GM13976 (cell line): ENCODE data around the gene SH3BP4.

Experiments used
- DNase-seq: peaks from one replicate; pipeline ENCODE4 v3.0.0; 2012; ENCODE audit warnings: low spot score
- CTCF ChIP-seq: IDR thresholded peaks from 2 replicates; pipeline ENCODE4 v1.5.1; 2012; ENCODE audit warnings: borderline replicate concordance, mild to moderate bottlenecking; ENCODE audit not compliant: insufficient read depth; ENCODE audit errors: extremely low read depth, missing control alignments, control extremely low read depth
- in situ Hi-C: fragments of 300-500 bp; cut with MboI; formaldehyde crosslinking; loops from one replicate; pipeline ENCODE4 v1.12.0; 2022; ENCODE audit warnings: low sequenced_read_pairs, mixed read lengths, inconsistent platforms; ENCODE audit not compliant: unreplicated experiment

The SH3BP4 gene

GRCh38 chr2:234920836-234921235 is 31.0 kb upstream of the SH3BP4 start:
- in situ Hi-C loops: no loop called here
- DNase-seq: no peak
- TF ChIP-seq CTCF: no peak

GRCh38 chr2:234929002-234929401 is 22.8 kb upstream of the SH3BP4 start:
- in situ Hi-C loops: no loop called here
- TF ChIP-seq CTCF: no peak
- no peak for DNase-seq

- in situ Hi-C loops: no loop called here
- no peak for DNase-seq
- no peak for TF ChIP-seq CTCF
These were observed 21.4 kb upstream of the SH3BP4 start for GRCh38 chr2:234930397-234930796.

- TF ChIP-seq CTCF: no peak
- DNase-seq: no peak
- in situ Hi-C loops: no loop called here
These were observed 20.4 kb upstream of the SH3BP4 start for GRCh38 chr2:234931371-234931770.

GRCh38 chr2:234932591-234933168 is 19.1 kb upstream of the SH3BP4 start:
- DNase-seq: no peak
- no peak for TF ChIP-seq CTCF
- in situ Hi-C loops: no loop called here

GRCh38 chr2:234935311-234935710 is 16.5 kb upstream of the SH3BP4 start:
- no peak for DNase-seq
- TF ChIP-seq CTCF: no peak
- in situ Hi-C loops: no loop called here
